GM12864 (cell line): ENCODE results near the gene WNT6.

ENCODE experiments used
- DNase-seq: peaks from one replicate; pipeline ENCODE4 v3.0.0-alpha.2; 2011; ENCODE audit warnings: low read depth
- H3K4me3 ChIP-seq: 2 replicates; pipeline ENCODE4 v1.5.1; 2011; ENCODE audit warnings: mild to moderate bottlenecking, low read depth, low read length, control low read depth
- TF ChIP-seq, protein P1 (sequence below): IDR thresholded peaks from 2 replicates; pipeline ENCODE4 v1.5.1; 2011; ENCODE audit warnings: low read depth, mild to moderate bottlenecking, moderate library complexity, low read length, control low read depth, inconsistent platforms; ENCODE audit errors: missing control alignments

The WNT6 gene

DNA sequence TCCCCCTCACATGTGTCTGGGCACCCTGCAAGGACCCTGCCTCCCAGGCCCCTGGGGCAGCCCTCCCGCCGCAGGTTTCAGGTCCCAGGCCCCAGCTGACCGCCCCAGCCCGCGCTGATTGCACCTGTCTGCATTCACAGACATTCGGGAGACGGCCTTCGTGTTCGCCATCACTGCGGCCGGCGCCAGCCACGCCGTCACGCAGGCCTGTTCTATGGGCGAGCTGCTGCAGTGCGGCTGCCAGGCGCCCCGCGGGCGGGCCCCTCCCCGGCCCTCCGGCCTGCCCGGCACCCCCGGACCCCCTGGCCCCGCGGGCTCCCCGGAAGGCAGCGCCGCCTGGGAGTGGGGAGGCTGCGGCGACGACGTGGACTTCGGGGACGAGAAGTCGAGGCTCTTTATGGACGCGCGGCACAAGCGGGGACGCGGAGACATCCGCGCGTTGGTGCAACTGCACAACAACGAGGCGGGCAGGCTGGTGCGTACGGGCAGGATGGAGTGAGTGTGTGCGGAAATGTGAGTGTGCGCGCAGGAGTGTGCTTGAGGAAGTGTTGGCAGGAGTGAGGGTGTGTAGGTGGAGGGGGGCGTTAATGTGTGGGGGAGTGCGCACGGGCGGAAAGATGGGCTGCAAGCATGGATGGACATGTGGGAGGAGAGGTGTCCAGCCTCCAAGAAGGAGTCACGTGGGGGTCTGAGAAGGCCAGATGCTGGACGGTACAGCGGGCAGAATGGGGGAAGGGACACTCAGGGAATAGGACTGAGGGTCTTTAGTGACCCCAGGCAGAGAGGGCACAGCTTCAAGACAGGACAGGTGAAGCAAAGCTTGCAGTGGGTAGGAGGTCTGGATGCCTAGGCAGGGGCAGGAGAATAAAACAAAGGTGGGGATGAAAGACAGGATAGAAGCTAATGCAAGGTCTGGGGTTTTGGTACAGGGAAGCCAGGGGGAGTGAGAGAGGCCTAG lies 12.0 kb downstream of the WNT6 start:
- TF ChIP-seq, protein P1, sequence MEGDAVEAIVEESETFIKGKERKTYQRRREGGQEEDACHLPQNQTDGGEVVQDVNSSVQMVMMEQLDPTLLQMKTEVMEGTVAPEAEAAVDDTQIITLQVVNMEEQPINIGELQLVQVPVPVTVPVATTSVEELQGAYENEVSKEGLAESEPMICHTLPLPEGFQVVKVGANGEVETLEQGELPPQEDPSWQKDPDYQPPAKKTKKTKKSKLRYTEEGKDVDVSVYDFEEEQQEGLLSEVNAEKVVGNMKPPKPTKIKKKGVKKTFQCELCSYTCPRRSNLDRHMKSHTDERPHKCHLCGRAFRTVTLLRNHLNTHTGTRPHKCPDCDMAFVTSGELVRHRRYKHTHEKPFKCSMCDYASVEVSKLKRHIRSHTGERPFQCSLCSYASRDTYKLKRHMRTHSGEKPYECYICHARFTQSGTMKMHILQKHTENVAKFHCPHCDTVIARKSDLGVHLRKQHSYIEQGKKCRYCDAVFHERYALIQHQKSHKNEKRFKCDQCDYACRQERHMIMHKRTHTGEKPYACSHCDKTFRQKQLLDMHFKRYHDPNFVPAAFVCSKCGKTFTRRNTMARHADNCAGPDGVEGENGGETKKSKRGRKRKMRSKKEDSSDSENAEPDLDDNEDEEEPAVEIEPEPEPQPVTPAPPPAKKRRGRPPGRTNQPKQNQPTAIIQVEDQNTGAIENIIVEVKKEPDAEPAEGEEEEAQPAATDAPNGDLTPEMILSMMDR = no peak
- DNase-seq = no peak
- H3K4me3 ChIP-seq = no peak overlapping the region

GRCh38 chr2:218872645-218873358 lies 13.2 kb downstream of the WNT6 start:
- TF ChIP-seq, protein P1 = no peak
- H3K4me3 ChIP-seq = no peak overlapping the region; the same call in 1 of the 2 replicates
- no peak for DNase-seq

GRCh38 chr2:218873359-218874194 lies 14.0 kb downstream of the WNT6 start:
- no peak for DNase-seq
- TF ChIP-seq, protein P1 = no peak
- H3K4me3 ChIP-seq = peak overlapping the region; percentile 4; the same call in 1 of the 2 replicates

DNA sequence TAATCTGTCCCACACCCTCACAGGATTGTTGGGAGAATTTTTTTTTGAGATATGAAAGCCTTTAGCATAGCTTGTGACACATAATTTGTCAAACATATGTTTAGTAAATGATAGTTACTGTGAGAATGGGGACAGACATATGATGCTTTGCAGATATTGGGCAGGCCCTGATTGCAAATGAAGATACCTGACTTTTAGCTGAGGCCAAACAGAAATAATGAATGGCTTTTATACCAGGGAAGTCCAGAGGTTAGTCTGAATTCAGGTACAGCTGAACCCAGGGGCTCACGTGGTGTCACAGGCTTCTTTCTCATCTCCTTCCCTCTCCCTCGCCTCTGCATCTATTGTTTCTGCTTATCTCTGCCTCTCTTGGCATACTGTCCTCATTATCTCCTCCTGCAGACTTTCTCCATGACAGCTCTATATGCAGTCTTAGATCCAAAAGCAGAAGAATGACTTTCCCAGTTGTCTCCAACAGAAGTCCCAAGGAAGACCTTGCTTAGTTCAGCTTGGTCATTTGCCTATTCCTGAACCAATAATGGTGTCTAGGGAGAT lies 16.2 kb downstream of the WNT6 start:
- no peak for DNase-seq
- TF ChIP-seq, protein P1 = no peak
- no peak overlapping the region for H3K4me3 ChIP-seq

- TF ChIP-seq, protein P1 = peak; percentile 94
- DNase-seq = no peak
These were observed 17.1 kb downstream of the WNT6 start for GRCh38 chr2:218876562-218877219.

DNA sequence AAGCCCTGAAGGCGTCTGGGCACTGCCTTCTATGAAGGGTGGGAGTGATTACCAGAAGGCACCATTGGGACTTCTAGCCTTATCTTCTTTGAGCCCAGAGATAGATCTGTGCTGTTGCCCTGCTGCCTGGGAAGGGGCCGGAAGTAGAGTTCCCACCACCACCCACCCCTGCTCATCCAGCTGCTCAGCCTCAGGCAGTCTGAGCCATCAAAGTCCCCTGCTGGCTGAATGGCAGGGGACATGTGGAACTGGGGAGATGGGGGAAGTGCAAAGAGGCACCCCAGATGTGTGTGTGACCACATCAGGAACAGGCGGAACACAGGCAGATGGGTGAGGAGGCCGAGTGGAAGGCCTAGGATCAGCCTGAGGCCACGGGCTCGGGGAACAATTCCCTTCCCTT lies 17.7 kb downstream of the WNT6 start:
- DNase-seq = no peak
- no peak overlapping the region for H3K4me3 ChIP-seq
- TF ChIP-seq, protein P1 = no peak

More at GRCh38 chr2:218876562-218877219, 17.1 kb downstream of the WNT6 start:
- H3K4me3 ChIP-seq = no peak overlapping the region
